Endodermal cell (in vitro differentiated cells): ENCODE results near the gene TRERF1. TPM values are rescaled to one million over a fixed set of nuclear protein-coding genes. Genes with fewer than 3 reads are reported as not detected.

Experiments
- DNase-seq: peaks from one replicate; pipeline ENCODE4 v3.0.0-alpha.2; 2017
- H3K27ac ChIP-seq: 2 replicates; pipeline ENCODE4 v1.5.1; 2013; ENCODE audit warnings: mild to moderate bottlenecking, low read depth, low read length, moderate library complexity
- H3K27me3 ChIP-seq: 2 replicates; pipeline ENCODE4 v1.6.1; 2013; ENCODE audit warnings: mild to moderate bottlenecking, low read length, moderate library complexity; ENCODE audit not compliant: insufficient read depth, control insufficient read depth, poor library complexity, severe bottlenecking
- H3K36me3 ChIP-seq: 2 replicates; pipeline ENCODE4 v1.7.0; 2013; ENCODE audit warnings: mild to moderate bottlenecking, low read length, moderate library complexity; ENCODE audit not compliant: control insufficient read depth, insufficient read depth
- H3K4me1 ChIP-seq: one replicate; pipeline ENCODE4 v1.7.0; 2013; ENCODE audit warnings: low read length; ENCODE audit not compliant: control insufficient read depth, insufficient read depth
- H3K4me3 ChIP-seq: 2 replicates; pipeline ENCODE4 v1.5.1; 2013; ENCODE audit warnings: mild to moderate bottlenecking, low read length, moderate library complexity
- H3K9ac ChIP-seq: 2 replicates; pipeline ENCODE4 v1.6.1; 2013; ENCODE audit warnings: mild to moderate bottlenecking, low read length, moderate library complexity; ENCODE audit not compliant: poor library complexity, severe bottlenecking; ENCODE audit errors: extremely low read depth
- H3K9me3 ChIP-seq: 2 replicates; pipeline ENCODE4 v1.6.1; 2013; ENCODE audit warnings: mild to moderate bottlenecking, low read length, moderate library complexity; ENCODE audit not compliant: control insufficient read depth
- H3K27ac Mint-ChIP-seq: 2 replicates; pipeline ENCODE4 v1.8.0; 2020; ENCODE audit warnings: mixed read lengths
- H3K27me3 Mint-ChIP-seq: 2 replicates; pipeline ENCODE4 v1.8.0; 2021; ENCODE audit warnings: mild to moderate bottlenecking, mixed read lengths; ENCODE audit not compliant: insufficient read depth
- H3K36me3 Mint-ChIP-seq: 2 replicates; pipeline ENCODE4 v1.8.0; 2020; ENCODE audit warnings: low read depth, mixed read lengths
- H3K4me1 Mint-ChIP-seq: 2 replicates; pipeline ENCODE4 v1.8.0; 2020; ENCODE audit warnings: mixed read lengths
- H3K4me3 Mint-ChIP-seq: 2 replicates; pipeline ENCODE4 v1.8.0; 2020; ENCODE audit warnings: mild to moderate bottlenecking, moderate library complexity, mixed read lengths
- H3K9me3 Mint-ChIP-seq: 2 replicates; pipeline ENCODE4 v1.8.0; 2020; ENCODE audit warnings: mild to moderate bottlenecking, mixed read lengths
- CTCF ChIP-seq: fragments of 200-600 bp; sonication (generic); conservative IDR thresholded peaks from 2 replicates; pipeline ENCODE4 v1.5.0; 2021; ENCODE audit warnings: antibody characterized with exemption, mild to moderate bottlenecking
- WGBS, 2 experiments: methylation state at CpG; one replicate each; pipeline versions ENCODE4 v1.1.5 to v1.1.7; 2013; ENCODE audit warnings: missing lambda C conversion rate in 2 of 2, mixed read lengths in 1 of 2; ENCODE audit not compliant: insufficient coverage in 1 of 2, insufficient read length in 1 of 2; 5-methylcytosine and 5-hydroxymethylcytosine counted together
- total RNA-seq, 2 donors: library from RNA; stranded (reverse); fragmentation: NEBNext Ultra II Directional in 1 of 2; extraction: Animal tissue kit (Norgen Biotek cat#: 25700) in 1 of 2; gene quantifications; 2 replicates in 1 of 2; 3 replicates in 1 of 2; pipeline ENCODE4 v1.2.1, GENCODE V29; 2021

Gene TRERF1
- total RNA-seq, 2 donors from 2014 or later, result 4.7 to 5.3 TPM

- TF ChIP-seq CTCF, result no peak
- Histone ChIP-seq H3K9ac (no peak overlapping the region), H3K4me3 (no peak overlapping the region), H3K27me3 (no peaks in the 10 kb centered on the region), H3K36me3 (no peaks in the 10 kb centered on the region), H3K4me1 (no peaks in the 10 kb centered on the region), H3K27ac (no peak overlapping the region), H3K9me3 (no peaks in the 10 kb centered on the region)
- no peak for DNase-seq
- no peaks in the 10 kb centered on the region for H3K36me3 Mint-ChIP-seq
- H3K4me1 Mint-ChIP-seq, result no peaks in the 10 kb centered on the region
- peaks cover 2% of the 10 kb centered on the region for H3K27me3 Mint-ChIP-seq
- no peak overlapping the region for H3K27ac Mint-ChIP-seq
- WGBS, 2 experiments, result 82% methylated on average over 1 of the region's 1 CpG; no CpG with 5 or more reads in 1 of the 2 experiments
- H3K9me3 Mint-ChIP-seq, result no peaks in the 10 kb centered on the region
- no peak overlapping the region for H3K4me3 Mint-ChIP-seq
Measured at GRCh38 chr6:42482174-42482573, 30.4 kb upstream of the TRERF1 start.

- peaks cover 2% of the 10 kb centered on the region for H3K4me1 Mint-ChIP-seq
- no peaks in the 10 kb centered on the region for H3K36me3 Mint-ChIP-seq
- Histone ChIP-seq H3K27ac (no peak overlapping the region), H3K36me3 (no peaks in the 10 kb centered on the region), H3K27me3 (no peaks in the 10 kb centered on the region), H3K9me3 (peaks cover 23% of the 10 kb centered on the region), H3K4me1 (no peaks in the 10 kb centered on the region), H3K4me3 (no peak overlapping the region), H3K9ac (no peak overlapping the region)
- peaks cover 20% of the 10 kb centered on the region for H3K9me3 Mint-ChIP-seq
- H3K4me3 Mint-ChIP-seq, result no peak overlapping the region
- H3K27me3 Mint-ChIP-seq, result no peaks in the 10 kb centered on the region
- no peak overlapping the region for H3K27ac Mint-ChIP-seq
- no peak for TF ChIP-seq CTCF
- 79 to 84% methylated on average over 2 to 3 of the region's 3 CpGs for WGBS, 2 experiments
- DNase-seq, result no peak
Measured at GRCh38 chr6:42471714-42472113, 20.0 kb upstream of the TRERF1 start.

DNA sequence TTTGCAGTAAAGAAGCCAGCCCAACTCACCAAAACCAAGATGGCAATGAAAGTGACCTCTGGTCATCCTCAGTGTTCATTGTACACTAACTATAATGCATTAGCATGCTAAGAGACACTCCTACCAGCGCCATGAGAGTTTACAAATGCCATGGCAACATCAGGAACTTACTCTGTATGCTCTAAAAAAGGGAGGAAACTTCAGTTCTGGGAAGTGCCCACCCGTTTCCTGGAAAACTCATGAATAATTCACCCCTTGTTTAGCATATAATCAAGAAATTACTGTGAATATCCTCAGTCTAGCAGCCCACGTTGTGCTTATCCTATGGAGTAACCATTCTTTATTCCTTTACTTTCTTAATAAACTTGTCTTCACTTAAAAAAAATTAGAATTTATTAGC is 19.4 kb upstream of the TRERF1 start:
- Mint-ChIP-seq H3K9me3 (peaks cover 21% of the 10 kb centered on the region), H3K4me1 (peaks cover 2% of the 10 kb centered on the region), H3K36me3 (no peaks in the 10 kb centered on the region), H3K27me3 (no peaks in the 10 kb centered on the region), H3K4me3 (no peak overlapping the region), H3K27ac (no peak overlapping the region)
- 69 to 94% methylated on average over 3 of the region's 3 CpGs for WGBS, 2 experiments
- Histone ChIP-seq H3K9me3 (peaks cover 23% of the 10 kb centered on the region), H3K27ac (no peak overlapping the region), H3K4me1 (no peaks in the 10 kb centered on the region), H3K4me3 (no peak overlapping the region), H3K27me3 (no peaks in the 10 kb centered on the region), H3K36me3 (no peaks in the 10 kb centered on the region), H3K9ac (no peak overlapping the region)
- TF ChIP-seq CTCF, result no peak
- no peak for DNase-seq
